NCI-H524 treated with DMSO at 0.1 percent for 48 hours (cell line): ENCODE data around the gene S100P.
"Not testable (repeated sequence)": the region's sequence is repeated elsewhere in the genome, so short reads cannot be mapped to it uniquely, and the experiment has no call there.

Experiments used
- DNase-seq: peaks from one replicate; lab custom pipeline; 2025; lab: John Stamatoyannopoulos, UW

Gene S100P

DNA sequence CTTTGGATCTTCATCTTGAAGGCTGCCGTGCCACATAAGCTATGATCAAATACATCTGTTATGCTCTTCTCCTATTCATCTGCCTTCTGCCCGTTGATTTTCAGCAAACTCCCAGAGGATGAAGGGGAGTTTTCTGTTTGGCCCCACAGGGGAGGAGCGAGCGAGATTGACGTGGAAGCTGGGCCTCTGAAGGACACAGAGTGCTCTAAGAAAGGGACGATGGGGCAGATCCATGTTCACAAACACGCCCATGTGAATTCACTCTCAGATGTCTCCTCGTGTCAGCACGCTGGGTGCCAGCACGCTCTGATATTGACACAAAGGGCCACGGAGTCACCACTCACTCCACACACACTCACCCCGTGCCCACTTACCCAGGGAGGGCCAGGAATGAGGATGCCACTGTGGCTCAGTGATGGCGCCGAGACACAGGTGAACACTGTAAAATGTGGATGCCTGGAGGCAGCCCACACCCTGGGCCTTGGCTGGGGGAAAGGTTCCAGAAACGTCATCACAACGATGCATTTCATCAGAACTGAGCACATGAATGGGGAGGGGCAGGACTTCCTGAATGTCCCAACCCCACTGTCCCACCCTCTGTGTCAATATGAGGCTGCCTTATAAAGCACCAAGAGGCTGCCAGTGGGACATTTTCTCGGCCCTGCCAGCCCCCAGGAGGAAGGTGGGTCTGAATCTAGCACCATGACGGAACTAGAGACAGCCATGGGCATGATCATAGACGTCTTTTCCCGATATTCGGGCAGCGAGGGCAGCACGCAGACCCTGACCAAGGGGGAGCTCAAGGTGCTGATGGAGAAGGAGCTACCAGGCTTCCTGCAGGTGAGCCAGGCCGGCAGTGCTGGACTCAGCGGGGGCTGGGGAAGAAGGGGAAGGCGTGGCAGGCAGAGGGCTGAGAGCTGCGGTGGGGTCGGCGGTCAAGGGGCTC lies at the start of gene S100P:
Gene S100P (plus strand): TSS at position 648 of the 946 bp plus-strand sequence. CDS start 55 bp downstream, at position 703.
- DNase-seq = no peak

DNA sequence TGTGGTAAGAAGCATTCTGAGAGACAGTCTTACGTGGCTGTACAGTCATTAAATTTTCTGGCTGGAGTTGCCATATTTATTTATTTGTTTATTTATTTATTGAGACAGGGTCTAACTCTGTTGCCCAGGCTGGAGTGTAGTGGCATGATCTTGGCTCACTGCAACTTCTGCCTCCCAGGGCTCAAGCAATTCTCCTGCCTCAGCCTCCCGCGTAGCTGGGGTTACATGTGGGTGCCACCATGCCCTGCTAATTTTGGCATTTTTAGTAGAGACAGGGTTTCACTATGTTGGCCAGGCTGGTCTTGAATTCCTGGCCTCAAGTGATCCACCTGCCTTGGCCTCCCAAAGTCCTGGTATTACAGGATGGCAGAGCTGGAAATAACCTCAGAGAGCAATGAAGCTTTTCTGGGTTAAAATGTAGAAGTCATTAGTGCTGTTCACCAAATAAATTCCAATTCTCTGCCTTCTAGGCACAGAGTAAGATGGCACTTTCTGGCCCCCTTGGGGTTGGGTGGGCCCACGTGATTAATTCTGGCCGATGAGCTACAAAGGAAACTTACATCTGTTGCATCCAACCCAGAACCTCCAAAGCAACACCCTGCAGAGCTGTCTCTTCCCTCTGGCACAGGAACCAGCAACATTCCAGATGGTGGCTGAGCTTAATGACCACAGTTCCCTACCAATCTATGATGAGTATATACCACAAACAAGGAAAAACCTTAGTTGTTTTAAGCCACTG lies 48.7 kb upstream of the S100P start:
- DNase-seq = no peak

- DNase-seq = no peak
Measured at GRCh38 chr4:6647169-6647568, 46.5 kb upstream of the S100P start.

DNA sequence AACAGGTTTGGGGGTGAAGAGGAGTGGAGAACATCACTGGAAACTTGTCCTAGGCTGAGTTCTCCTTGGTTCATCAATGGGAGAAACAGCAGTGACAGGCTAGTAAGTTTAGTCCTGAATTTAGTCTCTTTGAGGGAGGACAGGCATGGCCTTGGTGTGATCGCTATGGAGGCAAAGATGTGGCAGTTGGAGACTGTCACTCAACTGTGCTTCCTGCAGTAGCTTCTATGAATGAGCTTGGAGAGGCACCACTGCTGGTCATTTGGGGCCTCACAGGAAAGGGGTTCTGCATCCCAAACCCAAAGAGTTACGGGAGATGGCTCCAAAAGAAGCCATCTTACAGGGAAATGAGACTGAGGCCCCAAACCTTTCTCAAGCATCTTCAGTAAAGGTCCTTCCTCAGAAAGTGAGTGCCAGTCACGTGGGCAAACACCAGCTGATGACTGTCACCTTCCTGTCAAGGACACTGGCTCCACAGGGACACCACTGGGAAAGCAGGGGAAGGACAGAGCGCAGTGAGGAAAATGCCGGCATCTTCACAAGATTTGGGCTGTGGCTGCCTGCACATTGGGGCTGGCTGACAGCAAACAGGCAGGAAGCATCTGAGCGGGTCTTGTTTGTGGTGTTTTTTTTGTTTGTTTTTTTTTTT lies 46.0 kb upstream of the S100P start:
- DNase-seq = no peak

DNA sequence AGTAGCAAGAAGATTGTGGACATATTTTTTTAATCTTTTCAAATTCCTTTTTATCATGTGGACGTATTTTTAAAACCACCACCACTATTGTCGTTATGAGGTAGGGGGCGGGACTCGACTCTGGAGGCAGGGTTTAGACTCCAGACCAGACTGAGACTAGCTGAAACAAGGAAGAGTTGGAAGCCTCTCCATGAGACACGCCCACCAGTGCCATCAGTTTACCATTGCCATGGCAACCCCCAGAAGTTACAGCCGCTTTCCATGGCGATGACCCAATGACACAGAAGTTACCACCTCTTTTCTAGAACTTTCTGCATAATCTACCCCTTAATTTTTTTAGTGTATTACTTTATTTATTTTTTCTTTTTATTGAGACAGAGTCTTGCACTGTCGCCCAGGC lies 44.5 kb upstream of the S100P start:
- DNase-seq = no peak

- not testable (repeated sequence) for DNase-seq
Measured at GRCh38 chr4:6654211-6654610, 39.5 kb upstream of the S100P start.

GRCh38 chr4:6655291-6655690 lies 38.4 kb upstream of the S100P start:
- not testable (repeated sequence) for DNase-seq

DNA sequence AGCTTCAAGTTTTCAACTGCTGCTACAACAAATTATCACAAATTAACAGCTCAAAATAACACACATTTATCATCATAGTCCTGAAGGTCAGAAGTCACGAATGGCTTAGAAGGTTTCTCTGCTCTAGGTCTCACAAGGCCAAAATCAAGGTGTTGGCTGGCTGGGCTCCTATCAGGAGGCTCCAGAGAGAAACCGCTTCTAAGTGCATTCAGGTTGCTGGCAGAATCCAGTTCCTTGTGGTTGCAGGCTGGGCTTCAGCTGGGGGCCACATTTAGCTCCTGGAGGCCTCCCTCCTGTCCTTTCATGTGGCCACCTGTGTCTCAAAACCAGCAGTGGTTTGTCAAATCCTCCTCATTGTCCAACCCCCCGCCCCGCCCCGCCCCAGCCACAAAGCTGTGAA lies 37.8 kb upstream of the S100P start:
- DNase-seq = no peak

DNA sequence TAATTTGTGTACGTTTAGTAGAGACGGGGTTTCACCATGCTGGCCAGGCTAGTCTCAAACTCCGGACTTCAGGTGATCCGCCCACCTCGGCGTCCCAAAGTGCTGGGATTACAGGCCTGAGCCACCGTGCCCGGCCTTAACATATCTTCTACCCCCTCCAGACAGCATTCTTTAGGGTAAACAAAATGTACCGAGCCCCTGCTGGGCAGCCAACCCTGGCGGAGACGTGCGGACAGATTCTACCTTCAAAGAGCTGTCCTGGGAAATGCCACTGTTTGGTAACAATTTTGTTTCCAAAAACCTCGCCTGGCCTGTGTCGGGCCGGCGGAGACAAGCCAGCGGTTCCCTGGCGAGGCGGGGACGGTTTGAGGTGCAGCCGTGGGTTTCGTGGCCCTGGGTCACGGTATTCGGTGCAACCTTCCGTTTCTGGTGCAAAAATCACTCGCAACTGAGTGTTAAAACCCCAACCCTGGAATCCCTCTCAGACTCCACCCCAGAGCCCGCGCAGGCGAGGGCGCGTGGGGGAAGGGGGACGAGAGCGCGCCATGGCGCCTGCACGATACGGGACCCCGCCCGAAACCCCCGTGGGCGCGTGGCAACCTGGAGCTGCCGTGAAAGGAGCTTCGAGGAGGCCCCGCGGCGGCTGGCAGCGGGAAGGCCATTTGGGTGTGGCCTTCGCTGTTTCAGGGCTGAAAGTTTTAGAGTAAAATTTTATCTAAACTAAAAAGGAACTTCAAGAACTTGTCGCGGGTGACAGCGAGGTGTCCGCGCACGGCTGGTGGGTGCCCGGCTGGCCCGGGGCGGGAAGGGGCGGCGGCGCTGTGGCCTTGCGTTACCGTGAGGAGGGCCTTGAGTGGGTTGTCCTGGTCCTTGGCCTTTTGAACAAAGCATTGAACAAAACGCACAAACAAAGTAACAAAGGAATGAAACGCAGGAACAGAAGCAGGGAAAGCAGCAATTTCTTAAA lies 36.2 kb upstream of the S100P start:
- no peak for DNase-seq

DNA sequence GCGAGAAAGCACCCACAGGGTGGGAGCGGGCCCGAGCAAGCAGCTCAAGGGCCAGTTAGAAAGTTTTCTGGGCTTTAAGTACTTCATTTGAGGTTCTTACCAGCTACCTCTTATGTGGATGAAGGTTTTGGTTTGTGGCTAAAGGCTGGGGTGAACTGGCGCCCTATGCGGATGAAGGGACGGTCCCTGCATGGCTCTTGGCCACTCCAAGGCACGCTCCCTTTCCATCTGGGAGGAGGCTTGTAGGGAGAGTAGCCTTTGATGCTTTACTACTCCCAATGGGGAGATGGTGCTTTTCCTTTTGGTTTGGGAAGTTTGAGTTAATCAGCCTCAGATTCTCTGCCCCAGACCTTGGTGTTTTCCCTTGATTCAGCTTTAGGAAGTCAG lies 35.5 kb upstream of the S100P start:
- DNase-seq = no peak

DNA sequence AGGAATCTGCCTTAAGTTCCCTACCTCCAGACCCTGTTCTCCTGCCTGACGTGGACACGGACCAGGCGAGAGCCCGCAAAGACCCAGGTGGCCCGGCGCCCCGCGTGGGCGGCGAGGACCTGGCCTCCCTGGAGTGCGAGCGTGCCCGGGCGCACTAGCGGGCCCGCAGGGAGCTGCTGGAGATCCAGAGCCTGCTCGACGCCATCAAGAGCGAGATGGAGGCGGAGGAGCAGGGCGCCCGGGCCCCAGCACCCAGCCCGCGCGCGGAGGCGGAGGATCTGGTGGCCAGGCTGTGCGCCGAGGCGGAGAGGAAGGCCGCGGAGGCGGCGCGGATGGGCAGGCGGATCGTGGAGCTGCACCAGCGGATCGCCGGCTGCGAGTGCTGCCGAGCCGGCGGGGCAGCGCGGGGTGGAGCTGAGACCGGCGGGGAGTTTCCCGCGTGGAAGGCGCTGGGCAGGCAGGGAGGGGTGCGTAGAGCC lies 35.0 kb upstream of the S100P start:
- DNase-seq = no peak

GRCh38 chr4:6659897-6660296 lies 33.8 kb upstream of the S100P start:
- DNase-seq = no peak

GRCh38 chr4:6660430-6660829 lies 33.2 kb upstream of the S100P start:
- no peak for DNase-seq

DNA sequence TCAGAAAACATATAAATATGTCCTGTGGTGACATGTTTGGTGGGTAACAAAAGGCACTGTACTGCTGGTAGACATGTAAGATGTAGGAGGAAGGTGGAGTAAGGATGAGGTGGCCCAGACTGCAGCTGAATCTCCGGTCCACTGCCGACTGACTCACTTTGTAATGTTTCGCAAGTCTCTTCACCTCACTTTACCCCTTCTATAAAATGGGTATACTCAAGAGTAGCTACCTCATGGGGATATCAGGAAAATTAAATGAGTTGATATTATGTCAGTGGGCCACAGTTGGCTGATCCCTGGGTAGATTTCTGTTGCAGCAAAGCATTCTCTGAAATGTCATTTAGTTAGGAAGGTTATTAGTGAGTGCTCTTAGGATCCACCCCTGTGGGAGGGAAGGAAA lies 31.1 kb upstream of the S100P start:
- no peak for DNase-seq

- no peak for DNase-seq
Measured at GRCh38 chr4:6663596-6664393, 29.9 kb upstream of the S100P start.

DNA sequence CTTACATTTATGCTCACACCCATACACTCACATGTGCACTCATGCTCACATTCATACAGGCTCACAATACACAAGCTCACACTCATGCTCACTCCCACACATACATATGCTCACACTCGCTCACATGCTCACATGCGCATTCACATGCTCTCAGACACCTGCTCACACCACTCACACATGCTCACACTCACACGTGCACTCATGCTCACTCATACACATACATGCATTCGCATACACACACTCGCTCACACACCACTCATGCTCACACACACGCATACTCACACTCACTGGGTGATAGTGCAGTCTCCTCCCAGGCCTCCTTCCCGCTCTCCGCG lies 28.4 kb upstream of the S100P start:
- no peak for DNase-seq

DNA sequence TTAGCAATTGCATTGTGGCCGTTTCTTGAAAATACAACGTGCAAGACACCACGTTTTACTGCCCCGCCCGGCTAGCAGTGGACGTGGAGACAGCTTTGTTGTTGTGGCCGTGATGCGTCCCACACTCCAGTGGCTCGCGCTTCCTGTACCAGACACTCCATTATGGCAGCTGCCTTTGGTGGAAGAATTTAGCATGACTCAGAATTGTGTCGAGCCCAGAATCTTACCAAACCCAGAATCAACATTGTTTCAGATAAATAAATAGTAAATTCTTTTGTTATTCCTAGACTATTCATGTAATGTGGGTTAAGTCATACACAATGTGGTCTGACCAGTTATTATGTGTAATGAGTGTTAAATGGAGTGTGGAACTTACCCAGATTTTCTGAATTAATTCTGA lies 25.3 kb upstream of the S100P start:
- no peak for DNase-seq

- DNase-seq = no peak
Measured at GRCh38 chr4:6671648-6672047, 22.0 kb upstream of the S100P start.

DNA sequence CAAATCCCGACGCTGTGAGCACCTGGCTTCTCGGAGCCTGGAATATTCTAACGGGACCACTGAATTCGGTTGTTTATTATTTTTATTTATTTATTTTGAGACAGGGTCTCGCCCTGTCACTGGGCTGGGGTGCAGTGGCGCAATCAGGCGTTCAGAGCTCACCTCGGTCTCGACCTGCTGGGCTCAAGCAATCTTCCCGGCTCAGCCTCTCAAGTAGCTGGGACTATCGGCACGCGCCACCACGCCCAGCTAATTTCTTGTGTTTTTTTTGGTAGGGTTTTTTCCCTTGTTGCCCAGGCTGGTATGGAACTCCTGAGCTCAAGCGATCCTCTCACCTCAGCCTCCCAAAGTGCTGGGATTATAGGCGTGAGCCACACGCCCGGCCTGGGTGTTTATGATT lies 21.5 kb upstream of the S100P start:
- no peak for DNase-seq

- DNase-seq = not testable (repeated sequence)
Measured at GRCh38 chr4:6672541-6673190, 21.0 kb upstream of the S100P start.
